GM20000 (cell line): ENCODE data around the gene IKZF4.

Experiments used
- DNase-seq: peaks from one replicate; pipeline ENCODE4 v3.0.0; 2012; ENCODE audit warnings: low spot score
- CTCF ChIP-seq: IDR thresholded peaks from 2 replicates; pipeline ENCODE4 v1.5.1; 2012; ENCODE audit warnings: mild to moderate bottlenecking, control low read depth; ENCODE audit errors: extremely low read depth, missing control alignments

IKZF4 gene

GRCh38 chr12:56078427-56078826 lies 57.6 kb downstream of the IKZF4 start:
- no peak for DNase-seq
- TF ChIP-seq CTCF: no peak

GRCh38 chr12:56078931-56079722 lies 58.3 kb downstream of the IKZF4 start:
- peak; percentile 45 for TF ChIP-seq CTCF
- DNase-seq: peak; percentile 87

- TF ChIP-seq CTCF: no peak
- peak; percentile 74 for DNase-seq
Measured at GRCh38 chr12:56079723-56080555, 59.1 kb downstream of the IKZF4 start, which contains the start of gene ERBB3. ERBB3 (plus strand) TSS chr12:56080165; CDS start chr12:56080301, 136 bp downstream.

GRCh38 chr12:56080556-56081138 lies 59.8 kb downstream of the IKZF4 start:
- no peak for TF ChIP-seq CTCF
- DNase-seq: no peak

GRCh38 chr12:56081393-56082347 lies 60.8 kb downstream of the IKZF4 start:
- no peak for TF ChIP-seq CTCF
- DNase-seq: no peak

GRCh38 chr12:56082382-56082781 lies 61.5 kb downstream of the IKZF4 start:
- TF ChIP-seq CTCF: no peak
- no peak for DNase-seq
